AG10803 (cell line): Measurements from ENCODE around the gene PNMA6E.
"Not testable (repeated sequence)": the region's sequence is repeated elsewhere in the genome, so short reads cannot be mapped to it uniquely, and the experiment has no call there.

Experiments
- DNase-seq: peaks from one replicate; pipeline ENCODE4 v3.0.0; 2010; ENCODE audit warnings: low read depth
- H3K4me3 ChIP-seq: 2 replicates; pipeline ENCODE4 v1.5.1; 2011; ENCODE audit warnings: mild to moderate bottlenecking, low read length, control low read depth
- TF ChIP-seq, protein P1 (sequence below): conservative IDR thresholded peaks from 2 replicates; pipeline ENCODE4 v1.5.1; 2011; ENCODE audit warnings: mild to moderate bottlenecking, low read length, control low read depth, inconsistent platforms

Gene PNMA6E

GRCh38 chrX:153408871-153409351 is 7.8 kb upstream of the PNMA6E start:
- TF ChIP-seq, protein P1, sequence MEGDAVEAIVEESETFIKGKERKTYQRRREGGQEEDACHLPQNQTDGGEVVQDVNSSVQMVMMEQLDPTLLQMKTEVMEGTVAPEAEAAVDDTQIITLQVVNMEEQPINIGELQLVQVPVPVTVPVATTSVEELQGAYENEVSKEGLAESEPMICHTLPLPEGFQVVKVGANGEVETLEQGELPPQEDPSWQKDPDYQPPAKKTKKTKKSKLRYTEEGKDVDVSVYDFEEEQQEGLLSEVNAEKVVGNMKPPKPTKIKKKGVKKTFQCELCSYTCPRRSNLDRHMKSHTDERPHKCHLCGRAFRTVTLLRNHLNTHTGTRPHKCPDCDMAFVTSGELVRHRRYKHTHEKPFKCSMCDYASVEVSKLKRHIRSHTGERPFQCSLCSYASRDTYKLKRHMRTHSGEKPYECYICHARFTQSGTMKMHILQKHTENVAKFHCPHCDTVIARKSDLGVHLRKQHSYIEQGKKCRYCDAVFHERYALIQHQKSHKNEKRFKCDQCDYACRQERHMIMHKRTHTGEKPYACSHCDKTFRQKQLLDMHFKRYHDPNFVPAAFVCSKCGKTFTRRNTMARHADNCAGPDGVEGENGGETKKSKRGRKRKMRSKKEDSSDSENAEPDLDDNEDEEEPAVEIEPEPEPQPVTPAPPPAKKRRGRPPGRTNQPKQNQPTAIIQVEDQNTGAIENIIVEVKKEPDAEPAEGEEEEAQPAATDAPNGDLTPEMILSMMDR = no peak
- no peak for DNase-seq
- H3K4me3 ChIP-seq = no peak overlapping the region

DNA sequence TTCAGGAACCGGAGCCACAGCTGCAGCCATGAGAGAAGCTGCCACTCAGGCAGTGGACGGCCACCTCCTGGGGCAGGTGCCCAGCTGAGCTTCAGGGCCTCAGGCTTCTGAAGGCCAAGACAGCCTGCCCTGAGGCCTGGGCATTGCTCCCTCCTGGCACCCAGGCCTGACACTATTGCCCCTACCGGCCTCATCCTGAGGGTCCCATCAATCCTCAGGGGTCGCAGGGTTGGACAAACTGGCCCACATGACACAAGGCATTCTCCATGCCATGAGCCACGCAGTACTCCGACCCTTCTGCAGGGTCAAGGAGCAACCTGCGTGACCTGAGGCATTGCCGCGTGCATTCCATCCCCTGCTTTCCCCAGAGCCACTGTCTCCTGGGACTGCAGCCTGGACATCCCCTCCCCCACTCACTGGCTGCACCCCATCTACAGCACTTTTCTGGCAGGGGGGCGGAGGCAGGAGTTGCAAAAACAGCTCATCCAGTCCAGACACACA is 7.1 kb upstream of the PNMA6E start:
- no peak for DNase-seq
- no peak overlapping the region for H3K4me3 ChIP-seq
- TF ChIP-seq, protein P1 = no peak

DNA sequence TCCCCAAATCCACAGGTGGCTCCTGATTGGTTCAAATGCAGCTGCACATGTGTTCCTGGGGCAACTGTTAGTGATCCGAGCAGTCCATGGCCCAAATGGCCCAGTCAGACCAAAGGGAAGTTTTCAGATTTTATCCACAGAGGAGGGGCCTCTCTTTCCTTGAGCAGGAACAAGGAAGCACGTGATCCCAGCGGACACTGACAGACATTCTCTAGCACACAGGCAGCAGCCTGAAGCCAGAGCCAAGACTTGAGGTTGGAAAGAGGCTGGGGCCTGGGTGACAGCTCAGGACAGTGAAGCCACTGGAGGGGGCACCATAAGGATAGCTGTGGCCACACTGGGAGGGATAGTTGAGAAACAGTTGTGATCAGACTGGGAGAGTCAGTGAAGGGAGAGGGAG is 6.6 kb upstream of the PNMA6E start:
- DNase-seq = no peak

GRCh38 chrX:153406903-153407302 is 5.8 kb upstream of the PNMA6E start:
- no peak for DNase-seq
- H3K4me3 ChIP-seq = no peak overlapping the region
- TF ChIP-seq, protein P1 = no peak

More for the DNA sequence above, 6.6 kb upstream of the PNMA6E start:
- no peak overlapping the region for H3K4me3 ChIP-seq
- TF ChIP-seq, protein P1 = no peak

GRCh38 chrX:153406011-153406410 is 4.9 kb upstream of the PNMA6E start:
- no peak for DNase-seq
- TF ChIP-seq, protein P1 = no peak
- no peak overlapping the region for H3K4me3 ChIP-seq

- TF ChIP-seq, protein P1 = no peak
- DNase-seq = no peak
- no peak overlapping the region for H3K4me3 ChIP-seq
Observed at GRCh38 chrX:153405426-153405825, 4.3 kb upstream of the PNMA6E start.

DNA sequence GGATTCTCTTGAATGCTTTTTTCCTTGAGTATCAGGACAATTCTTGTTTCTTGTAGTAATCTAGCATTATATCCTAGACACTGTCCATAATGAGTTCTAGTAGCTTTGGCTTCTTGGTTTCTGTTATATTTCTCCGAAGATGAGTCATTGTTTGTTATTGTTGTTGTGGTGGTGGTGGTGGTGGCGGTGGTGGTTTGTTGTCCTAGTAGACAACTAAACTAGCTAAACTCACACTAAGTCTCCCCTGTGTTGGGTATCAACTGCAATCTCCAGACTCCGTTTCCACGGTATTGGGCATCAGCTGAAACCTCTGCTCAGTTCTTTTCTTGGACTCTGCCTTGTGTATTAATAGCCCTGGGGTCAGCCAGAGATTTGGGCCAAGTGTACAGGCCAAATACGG is 3.2 kb upstream of the PNMA6E start:
- DNase-seq, H3K4me3 ChIP-seq: not testable (repeated sequence)
